Parathyroid adenoma (tissue), 2 donors: ENCODE results near the gene SYT12.

Experiments used
- H2AFZ ChIP-seq: fragments of 300-600 bp; sonication (generic); one replicate; pipeline ENCODE4 v1.7.0; 2017; ENCODE audit warnings: antibody characterized with exemption, mild to moderate bottlenecking
- H3K27ac ChIP-seq: fragments of 300-600 bp; sonication (generic); one replicate; pipeline ENCODE4 v1.7.0; 2017
- H3K27me3 ChIP-seq: fragments of 300-600 bp; sonication (generic); one replicate; pipeline ENCODE4 v1.7.0; 2017; ENCODE audit warnings: low read length; ENCODE audit not compliant: control insufficient read depth, insufficient read depth
- H3K36me3 ChIP-seq: fragments of 300-600 bp; sonication (generic); one replicate; pipeline ENCODE4 v1.7.0; 2017; ENCODE audit warnings: low read length; ENCODE audit not compliant: control insufficient read depth, insufficient read depth
- H3K4me1 ChIP-seq: fragments of 300-600 bp; sonication (generic); one replicate; pipeline ENCODE4 v1.7.0; 2017; ENCODE audit warnings: control low read depth
- H3K4me2 ChIP-seq: fragments of 300-600 bp; sonication (generic); one replicate; pipeline ENCODE4 v1.7.0; 2017; ENCODE audit warnings: low read length
- H3K4me3 ChIP-seq: fragments of 300-600 bp; sonication (generic); one replicate; pipeline ENCODE4 v1.7.0; 2017; ENCODE audit warnings: low read depth, low read length
- H3K79me2 ChIP-seq: fragments of 300-600 bp; sonication (generic); one replicate; pipeline ENCODE4 v1.7.0; 2017; ENCODE audit warnings: control low read depth
- H3K9ac ChIP-seq: fragments of 300-600 bp; sonication (generic); one replicate; pipeline ENCODE4 v1.7.0; 2017; ENCODE audit warnings: mild to moderate bottlenecking
- H3K9me3 ChIP-seq: fragments of 300-600 bp; sonication (generic); one replicate; pipeline ENCODE4 v1.7.0; 2017; ENCODE audit warnings: low read length; ENCODE audit not compliant: control insufficient read depth
- CTCF ChIP-seq: fragments of 300-600 bp; sonication (generic); IDR thresholded peaks from one replicate; pipeline ENCODE4 v1.7.0; 2017; ENCODE audit warnings: antibody characterized with exemption, mild to moderate bottlenecking
- donor health status: primary hyperparathyroidism.

Gene SYT12

GRCh38 chr11:66976028-66976467 lies 46.9 kb upstream of the SYT12 start:
- H3K4me2 ChIP-seq = no peak overlapping the region
- no peaks in the 10 kb centered on the region for H3K27me3 ChIP-seq
- H2AFZ ChIP-seq = no peak overlapping the region
- no peaks in the 10 kb centered on the region for H3K79me2 ChIP-seq
- TF ChIP-seq CTCF = no peak
- H3K9ac ChIP-seq = no peak overlapping the region
- no peak overlapping the region for H3K4me3 ChIP-seq
- no peaks in the 10 kb centered on the region for H3K9me3 ChIP-seq
- H3K36me3 ChIP-seq = no peaks in the 10 kb centered on the region
- peaks cover 2% of the 10 kb centered on the region for H3K4me1 ChIP-seq
- H3K27ac ChIP-seq = no peak overlapping the region

- no peak for TF ChIP-seq CTCF
- H3K27me3 ChIP-seq = no peaks in the 10 kb centered on the region
- H3K27ac ChIP-seq = no peak overlapping the region
- H3K4me2 ChIP-seq = no peak overlapping the region
- no peak overlapping the region for H3K9ac ChIP-seq
- no peaks in the 10 kb centered on the region for H3K36me3 ChIP-seq
- H3K4me1 ChIP-seq = no peaks in the 10 kb centered on the region
- no peaks in the 10 kb centered on the region for H3K79me2 ChIP-seq
- no peak overlapping the region for H2AFZ ChIP-seq
- H3K9me3 ChIP-seq = no peaks in the 10 kb centered on the region
- no peak overlapping the region for H3K4me3 ChIP-seq
These were observed 46.0 kb upstream of the SYT12 start for GRCh38 chr11:66976925-66977324.

GRCh38 chr11:66978229-66978628 lies 44.7 kb upstream of the SYT12 start:
- Histone ChIP-seq H3K9ac (no peak overlapping the region), H3K4me1 (no peaks in the 10 kb centered on the region), H3K27me3 (no peaks in the 10 kb centered on the region), H3K4me3 (no peak overlapping the region), H2AFZ (no peak overlapping the region), H3K79me2 (no peaks in the 10 kb centered on the region), H3K4me2 (no peak overlapping the region), H3K9me3 (no peaks in the 10 kb centered on the region), H3K27ac (no peak overlapping the region), H3K36me3 (no peaks in the 10 kb centered on the region)
- no peak for TF ChIP-seq CTCF

DNA sequence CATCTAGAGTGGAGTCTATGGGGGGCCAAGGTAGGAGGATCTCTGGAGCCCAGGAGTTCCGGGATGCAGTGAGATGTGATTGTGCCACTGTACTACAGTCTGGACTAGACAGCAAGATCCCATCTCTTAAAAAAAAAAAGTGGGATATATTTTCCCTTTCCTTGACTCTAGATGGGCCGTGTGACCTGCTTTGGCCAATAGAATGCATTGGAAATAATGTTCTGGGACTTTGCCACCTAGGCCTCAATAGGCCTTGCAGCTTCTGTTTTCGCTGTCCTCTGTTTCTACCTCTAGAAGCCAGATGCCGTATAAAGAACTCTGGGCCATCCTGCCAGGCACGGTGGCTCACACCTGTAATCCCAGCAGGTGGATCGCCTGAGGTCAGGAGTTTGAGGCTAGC lies 44.2 kb upstream of the SYT12 start:
- Histone ChIP-seq H3K27ac (no peak overlapping the region), H3K36me3 (no peaks in the 10 kb centered on the region), H3K79me2 (no peaks in the 10 kb centered on the region), H3K9me3 (no peaks in the 10 kb centered on the region), H3K27me3 (no peaks in the 10 kb centered on the region), H3K4me3 (no peak overlapping the region), H3K4me2 (no peak overlapping the region), H3K4me1 (no peaks in the 10 kb centered on the region), H2AFZ (no peak overlapping the region), H3K9ac (no peak overlapping the region)
- no peak for TF ChIP-seq CTCF

DNA sequence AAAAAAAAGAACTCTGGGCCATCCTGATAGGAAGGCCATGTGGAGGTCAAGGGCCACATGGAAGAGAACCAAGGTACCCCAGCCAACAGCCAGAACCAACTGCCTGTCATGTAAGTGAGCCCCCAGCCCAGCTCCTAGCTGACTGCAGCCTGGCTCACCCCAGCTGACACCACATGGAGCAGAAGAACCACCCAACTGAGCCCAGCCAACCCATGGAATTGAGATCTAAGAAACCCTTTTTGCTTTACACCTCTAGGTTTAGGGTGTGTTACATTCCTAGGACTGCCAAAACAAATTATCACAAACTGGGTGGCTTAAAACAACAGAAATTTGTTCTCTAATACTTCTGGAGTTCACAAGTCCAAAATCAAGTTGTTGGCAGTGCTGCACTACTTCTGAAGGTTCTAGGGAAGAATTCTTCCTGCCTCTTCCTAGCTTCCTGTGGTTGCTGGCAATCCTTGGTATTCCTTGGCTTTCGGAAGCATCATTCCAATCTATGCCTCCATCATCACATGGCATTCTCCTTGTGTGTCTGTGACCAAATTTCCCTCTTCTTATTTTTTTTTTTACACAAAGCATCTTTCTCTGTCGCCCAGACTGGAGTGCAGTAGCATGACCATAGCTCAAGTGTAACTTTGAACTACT lies 43.5 kb upstream of the SYT12 start:
- no peak for TF ChIP-seq CTCF
- no peak overlapping the region for H3K9ac ChIP-seq
- no peaks in the 10 kb centered on the region for H3K4me1 ChIP-seq
- H3K27ac ChIP-seq = no peak overlapping the region
- no peak overlapping the region for H3K4me3 ChIP-seq
- H3K27me3 ChIP-seq = no peaks in the 10 kb centered on the region
- no peaks in the 10 kb centered on the region for H3K79me2 ChIP-seq
- H3K36me3 ChIP-seq = no peaks in the 10 kb centered on the region
- H3K4me2 ChIP-seq = no peak overlapping the region
- H3K9me3 ChIP-seq = no peaks in the 10 kb centered on the region
- H2AFZ ChIP-seq = no peak overlapping the region
